ENCODE data around the gene CCDC148. TPM values are rescaled to one million over a fixed set of nuclear protein-coding genes. Genes with fewer than 3 reads are reported as not detected.

The CCDC148 gene
- total RNA-seq, 1 donor from 2014 or later = 0.30 TPM

- Histone ChIP-seq H3K4me3 (no peak overlapping the region), H3K27ac (replicated peaks) (no peak overlapping the region), H3K4me1 (no peaks in the 10 kb centered on the region), H3K27me3 (ENCODE audit: low read depth) (no peaks in the 10 kb centered on the region), H3K36me3 (no peaks in the 10 kb centered on the region), H3K9me3 (replicated peaks) (no peaks in the 10 kb centered on the region)
- TF ChIP-seq, protein P1, sequence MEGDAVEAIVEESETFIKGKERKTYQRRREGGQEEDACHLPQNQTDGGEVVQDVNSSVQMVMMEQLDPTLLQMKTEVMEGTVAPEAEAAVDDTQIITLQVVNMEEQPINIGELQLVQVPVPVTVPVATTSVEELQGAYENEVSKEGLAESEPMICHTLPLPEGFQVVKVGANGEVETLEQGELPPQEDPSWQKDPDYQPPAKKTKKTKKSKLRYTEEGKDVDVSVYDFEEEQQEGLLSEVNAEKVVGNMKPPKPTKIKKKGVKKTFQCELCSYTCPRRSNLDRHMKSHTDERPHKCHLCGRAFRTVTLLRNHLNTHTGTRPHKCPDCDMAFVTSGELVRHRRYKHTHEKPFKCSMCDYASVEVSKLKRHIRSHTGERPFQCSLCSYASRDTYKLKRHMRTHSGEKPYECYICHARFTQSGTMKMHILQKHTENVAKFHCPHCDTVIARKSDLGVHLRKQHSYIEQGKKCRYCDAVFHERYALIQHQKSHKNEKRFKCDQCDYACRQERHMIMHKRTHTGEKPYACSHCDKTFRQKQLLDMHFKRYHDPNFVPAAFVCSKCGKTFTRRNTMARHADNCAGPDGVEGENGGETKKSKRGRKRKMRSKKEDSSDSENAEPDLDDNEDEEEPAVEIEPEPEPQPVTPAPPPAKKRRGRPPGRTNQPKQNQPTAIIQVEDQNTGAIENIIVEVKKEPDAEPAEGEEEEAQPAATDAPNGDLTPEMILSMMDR (IDR thresholded peaks at IDR 0.05; ENCODE audit: borderline replicate concordance) = no peak
- intact Hi-C loops (cut with micrococcal nuclease) = no loop called here
- DNase-seq = no peak
These were observed 201.3 kb downstream of the CCDC148 start for GRCh38 chr2:158255257-158255656.

DNA sequence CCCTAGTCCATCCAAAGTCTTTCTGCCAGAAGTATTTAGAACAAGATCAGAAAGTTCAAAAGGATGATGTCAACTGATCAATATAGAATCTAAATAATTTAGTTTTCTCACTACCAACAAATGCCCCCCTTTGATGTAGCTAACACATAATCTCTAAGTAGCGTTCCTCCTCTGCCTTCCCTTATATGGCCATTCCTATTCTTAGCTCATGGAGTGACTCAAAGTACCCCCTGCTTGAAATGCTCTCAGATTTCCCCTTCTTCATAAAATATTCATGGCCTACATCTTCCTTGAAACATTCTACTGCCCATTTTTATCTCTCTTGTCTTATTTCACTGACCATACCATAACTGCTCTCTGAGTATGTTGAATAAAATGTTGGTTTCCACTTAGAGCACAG lies 203.4 kb downstream of the CCDC148 start:
- no peak overlapping the region for H3K4me3 ChIP-seq
- H3K4me1 ChIP-seq = no peaks in the 10 kb centered on the region
- no peak for DNase-seq
- no peaks in the 10 kb centered on the region for H3K9me3 ChIP-seq (replicated peaks)
- intact Hi-C loops (cut with micrococcal nuclease) = no loop called here
- no peaks in the 10 kb centered on the region for H3K27me3 ChIP-seq (ENCODE audit: low read depth)
- H3K27ac ChIP-seq (replicated peaks) = no peak overlapping the region
- TF ChIP-seq, protein P1 (IDR thresholded peaks at IDR 0.05; ENCODE audit: borderline replicate concordance) = no peak
- H3K36me3 ChIP-seq = no peaks in the 10 kb centered on the region

GRCh38 chr2:158251356-158251755 lies 205.2 kb downstream of the CCDC148 start:
- Histone ChIP-seq H3K4me1 (no peaks in the 10 kb centered on the region), H3K4me3 (no peak overlapping the region), H3K27ac (replicated peaks) (no peak overlapping the region), H3K36me3 (no peaks in the 10 kb centered on the region), H3K9me3 (replicated peaks) (no peaks in the 10 kb centered on the region), H3K27me3 (ENCODE audit: low read depth) (no peaks in the 10 kb centered on the region)
- intact Hi-C loops (cut with micrococcal nuclease) = no loop called here
- TF ChIP-seq, protein P1 (IDR thresholded peaks at IDR 0.05; ENCODE audit: borderline replicate concordance) = no peak
- no peak for DNase-seq

- H3K4me1 ChIP-seq = no peaks in the 10 kb centered on the region
- no peak overlapping the region for H3K27ac ChIP-seq (replicated peaks)
- intact Hi-C loops (cut with micrococcal nuclease) = no loop called here
- H3K27me3 ChIP-seq (ENCODE audit: low read depth) = no peaks in the 10 kb centered on the region
- DNase-seq = no peak
- no peaks in the 10 kb centered on the region for H3K36me3 ChIP-seq
- no peak overlapping the region for H3K4me3 ChIP-seq
- TF ChIP-seq, protein P1 (IDR thresholded peaks at IDR 0.05; ENCODE audit: borderline replicate concordance) = no peak
- H3K9me3 ChIP-seq (replicated peaks) = no peaks in the 10 kb centered on the region
These were observed 213.2 kb downstream of the CCDC148 start for GRCh38 chr2:158243392-158243791.

GRCh38 chr2:158242280-158242679 lies 214.3 kb downstream of the CCDC148 start:
- Histone ChIP-seq H3K4me1 (no peaks in the 10 kb centered on the region), H3K9me3 (replicated peaks) (no peaks in the 10 kb centered on the region), H3K4me3 (no peak overlapping the region), H3K27me3 (ENCODE audit: low read depth) (no peaks in the 10 kb centered on the region), H3K36me3 (no peaks in the 10 kb centered on the region), H3K27ac (replicated peaks) (no peak overlapping the region)
- DNase-seq = no peak
- TF ChIP-seq, protein P1 (IDR thresholded peaks at IDR 0.05; ENCODE audit: borderline replicate concordance) = no peak
- intact Hi-C loops (cut with micrococcal nuclease) = no loop called here

DNA sequence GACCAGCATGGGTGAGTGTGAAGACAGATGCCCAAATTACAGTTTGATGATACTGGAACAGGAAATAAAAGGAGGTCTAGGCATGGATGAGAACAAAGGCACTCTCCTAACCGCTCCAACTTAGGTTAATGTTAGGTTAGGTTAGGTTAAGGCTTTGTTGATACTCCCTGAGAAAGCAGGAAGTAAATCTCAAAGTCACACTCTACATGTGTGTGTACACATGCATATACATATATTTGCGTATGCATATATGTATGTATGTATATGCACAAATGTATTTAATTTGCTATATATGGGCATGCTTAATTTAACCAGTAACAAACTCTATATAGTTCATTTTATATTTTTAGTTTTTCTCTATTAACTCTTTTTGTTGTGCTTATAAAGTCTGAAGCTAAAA lies 215.6 kb downstream of the CCDC148 start:
- no peak for DNase-seq
- H3K4me3 ChIP-seq = no peak overlapping the region
- H3K9me3 ChIP-seq (replicated peaks) = no peaks in the 10 kb centered on the region
- intact Hi-C loops (cut with micrococcal nuclease) = no loop called here
- H3K4me1 ChIP-seq = no peaks in the 10 kb centered on the region
- TF ChIP-seq, protein P1 (IDR thresholded peaks at IDR 0.05; ENCODE audit: borderline replicate concordance) = no peak
- no peaks in the 10 kb centered on the region for H3K36me3 ChIP-seq
- no peaks in the 10 kb centered on the region for H3K27me3 ChIP-seq (ENCODE audit: low read depth)
- H3K27ac ChIP-seq (replicated peaks) = no peak overlapping the region

Data from left ventricle myocardium inferior (tissue), 1 donor.